Neuronal stem cell (in vitro differentiated cells): ENCODE results near the gene LIMS1.
"Not testable (repeated sequence)": the region's sequence is repeated elsewhere in the genome, so short reads cannot be mapped to it uniquely, and the experiment has no call there.

Experiments used
- DNase-seq: peaks from one replicate; pipeline ENCODE4 v3.0.0-alpha.2; 2013; ENCODE audit warnings: low spot score
- H2AFZ ChIP-seq: one replicate; pipeline ENCODE4 v1.6.1; 2013; ENCODE audit warnings: mild to moderate bottlenecking, low read length, inconsistent platforms
- H2AK5ac ChIP-seq: 2 replicates; pipeline ENCODE4 v1.6.1; 2013; ENCODE audit warnings: low read depth, mild to moderate bottlenecking, inconsistent platforms, low read length, moderate library complexity, mixed read lengths
- H2BK120ac ChIP-seq: 2 replicates; pipeline ENCODE4 v1.6.1; 2013; ENCODE audit warnings: low read depth, mild to moderate bottlenecking, inconsistent platforms, low read length, moderate library complexity, mixed read lengths
- H2BK12ac ChIP-seq: one replicate; pipeline ENCODE4 v1.6.1; 2013; ENCODE audit warnings: low read length, inconsistent platforms
- H2BK15ac ChIP-seq: 2 replicates; pipeline ENCODE4 v1.6.1; 2013; ENCODE audit warnings: mild to moderate bottlenecking, low read length, inconsistent platforms, mixed read lengths
- H2BK5ac ChIP-seq: one replicate; pipeline ENCODE4 v1.6.1; 2013; ENCODE audit warnings: inconsistent platforms, mild to moderate bottlenecking, low read length, moderate library complexity
- H3K14ac ChIP-seq: one replicate; pipeline ENCODE4 v1.6.1; 2013; ENCODE audit warnings: low read length, inconsistent platforms
- H3K18ac ChIP-seq: 2 replicates; pipeline ENCODE4 v1.6.1; 2013; ENCODE audit warnings: low read length, inconsistent platforms
- H3K23ac ChIP-seq: 2 replicates; pipeline ENCODE4 v1.6.1; 2013; ENCODE audit warnings: low read depth, mild to moderate bottlenecking, mixed read lengths, low read length, inconsistent platforms; ENCODE audit not compliant: poor library complexity
- H3K27ac ChIP-seq: replicated peaks from 3 replicates; pipeline ENCODE4 v1.5.1; 2013; ENCODE audit warnings: low read length, inconsistent platforms
- H3K27me3 ChIP-seq, 3 experiments: 2 replicates each; pipeline ENCODE4 v1.6.1; 2013; ENCODE audit warnings: low read length in 3 of 3, mild to moderate bottlenecking in 2 of 3, inconsistent platforms in 1 of 3, low read depth in 1 of 3, mixed read lengths in 1 of 3, moderate library complexity in 1 of 3; ENCODE audit not compliant: control insufficient read depth in 3 of 3, insufficient read depth in 3 of 3
- H3K36me3 ChIP-seq, 2 donors: replicated peaks in 1 of 2; 2 replicates each; pipeline ENCODE4 v1.6.1; 2013; ENCODE audit warnings: low read length in 2 of 2; ENCODE audit not compliant: control insufficient read depth in 2 of 2, insufficient read depth in 2 of 2
- H3K4ac ChIP-seq: 2 replicates; pipeline ENCODE4 v1.6.1; 2013; ENCODE audit warnings: inconsistent platforms, mild to moderate bottlenecking, low read length, moderate library complexity
- H3K4me1 ChIP-seq, 2 donors: 1 replicate in 1 of 2; 2 replicates in 1 of 2; pipeline ENCODE4 v1.6.1; 2013; ENCODE audit warnings: low read length in 2 of 2, low read depth in 1 of 2; ENCODE audit not compliant: control insufficient read depth in 2 of 2, insufficient read depth in 1 of 2
- H3K4me2 ChIP-seq: one replicate; pipeline ENCODE4 v1.6.1; 2013; ENCODE audit warnings: mild to moderate bottlenecking, low read length, inconsistent platforms; ENCODE audit not compliant: insufficient read depth, poor library complexity, severe bottlenecking
- H3K4me3 ChIP-seq, 2 donors: 2 replicates each; pipeline ENCODE4 v1.5.1; 2013; ENCODE audit warnings: low read length in 2 of 2, mild to moderate bottlenecking in 2 of 2, inconsistent platforms in 1 of 2, moderate library complexity in 1 of 2
- H3K79me1 ChIP-seq: one replicate; pipeline ENCODE4 v1.6.1; 2013; ENCODE audit warnings: low read depth, mild to moderate bottlenecking, inconsistent platforms, low read length, moderate library complexity
- H3K9ac ChIP-seq: one replicate; pipeline ENCODE4 v1.6.1; 2013; ENCODE audit warnings: mild to moderate bottlenecking, low read depth, low read length, inconsistent platforms; ENCODE audit not compliant: poor library complexity
- H3K9me3 ChIP-seq, 2 donors: replicated peaks in 1 of 2; 2 replicates each; pipeline versions ENCODE3 to v1.6.1; 2013; ENCODE audit warnings: low read length in 2 of 2, mild to moderate bottlenecking in 2 of 2, inconsistent platforms in 1 of 2, low read depth in 1 of 2, mixed read lengths in 1 of 2, moderate library complexity in 1 of 2; ENCODE audit not compliant: control insufficient read depth in 2 of 2, insufficient read depth in 1 of 2
- H4K8ac ChIP-seq: one replicate; pipeline ENCODE4 v1.6.1; 2013; ENCODE audit warnings: low read depth, mild to moderate bottlenecking, inconsistent platforms, low read length, moderate library complexity
- H4K91ac ChIP-seq: one replicate; pipeline ENCODE4 v1.6.1; 2013; ENCODE audit warnings: low read length, low read depth, mild to moderate bottlenecking, inconsistent platforms; ENCODE audit not compliant: poor library complexity
- WGBS, 2 donors: extraction: QIAGEN DNeasy Blood & Tissue Kit; methylation state at CpG; one replicate each; pipeline ENCODE4 v1.1.7; 2013; ENCODE audit warnings: missing lambda C conversion rate in 2 of 2, mixed read lengths in 1 of 2; ENCODE audit not compliant: insufficient read length in 2 of 2, insufficient replicate concordance in 1 of 2; ENCODE audit errors: extremely low coverage in 2 of 2; 5-methylcytosine and 5-hydroxymethylcytosine counted together

LIMS1 gene

DNA sequence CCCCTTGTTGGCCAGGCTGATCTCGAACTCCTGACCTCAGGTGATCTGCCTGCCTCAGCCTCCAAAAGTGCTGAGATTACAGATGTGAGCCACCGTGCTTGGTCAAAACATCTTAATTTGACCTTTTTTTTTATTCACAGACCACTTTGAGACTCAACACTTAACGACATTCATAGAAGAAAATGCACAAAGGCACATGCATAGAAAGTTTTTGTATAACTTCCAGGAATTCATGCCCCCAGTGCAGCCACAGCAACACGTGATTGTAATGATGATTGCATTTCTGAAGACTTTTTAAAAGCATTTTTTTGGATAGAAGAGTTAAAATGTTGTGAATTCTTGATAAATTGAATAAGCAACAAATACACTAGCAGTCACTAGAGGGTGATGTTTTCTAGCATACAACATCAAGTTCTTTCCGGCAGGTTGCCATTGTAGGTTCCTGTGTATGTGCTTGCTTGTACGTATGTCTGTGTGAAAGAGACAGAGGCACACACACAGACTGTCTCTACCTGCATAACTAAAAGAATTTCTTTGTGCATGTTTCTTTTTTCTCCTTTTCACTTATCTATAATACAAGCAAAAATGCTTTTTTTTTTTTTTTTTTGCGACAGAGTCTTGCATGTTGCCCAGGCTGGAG lies 63.0 kb downstream of the LIMS1 start:
- DNase-seq, H3K4me3 ChIP-seq, H3K27ac ChIP-seq, H3K18ac ChIP-seq, H3K79me1 ChIP-seq, H3K4me2 ChIP-seq, H2BK5ac ChIP-seq, H4K91ac ChIP-seq, H2AFZ ChIP-seq, H3K36me3 ChIP-seq, H3K23ac ChIP-seq, H2AK5ac ChIP-seq, H2BK120ac ChIP-seq, H3K9me3 ChIP-seq, H3K9ac ChIP-seq, H2BK15ac ChIP-seq, H3K14ac ChIP-seq, H3K4ac ChIP-seq, H4K8ac ChIP-seq, H2BK12ac ChIP-seq, H3K27me3 ChIP-seq: not testable (repeated sequence)
- H3K4me1 ChIP-seq: peaks cover 10 to 17% of the 10 kb centered on the region in 2 donors
- WGBS, 2 donors: no CpG with 5 or more reads among the region's 7 CpGs

DNA sequence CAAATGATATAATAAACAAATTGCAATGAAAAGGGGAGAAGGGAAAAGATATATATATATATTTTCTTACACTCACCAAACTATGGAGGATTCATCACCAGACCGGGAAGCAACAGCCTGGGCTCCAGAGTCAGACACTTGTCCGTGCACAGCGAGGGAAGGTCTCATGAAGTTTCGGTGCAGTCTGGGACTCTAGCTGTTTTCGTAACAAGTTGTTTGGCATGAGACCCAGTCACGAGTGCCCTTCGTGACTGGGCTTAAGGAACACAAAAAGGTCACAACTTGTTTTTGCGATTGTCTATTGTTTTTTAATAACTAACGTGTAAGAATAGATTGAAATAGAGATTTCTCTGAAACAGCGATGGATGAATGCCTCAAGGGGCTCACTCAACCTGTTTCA lies 66.9 kb downstream of the LIMS1 start:
- H2BK15ac ChIP-seq, H3K9me3 ChIP-seq, H3K79me1 ChIP-seq, H3K36me3 ChIP-seq, H4K8ac ChIP-seq, H3K27me3 ChIP-seq, H3K23ac ChIP-seq, DNase-seq, H3K4ac ChIP-seq, H2AFZ ChIP-seq, H2BK5ac ChIP-seq, H3K18ac ChIP-seq, H2AK5ac ChIP-seq, H3K14ac ChIP-seq, H3K4me2 ChIP-seq, H3K4me1 ChIP-seq, H4K91ac ChIP-seq, H3K4me3 ChIP-seq, H3K27ac ChIP-seq, H3K9ac ChIP-seq, H2BK120ac ChIP-seq, H2BK12ac ChIP-seq: not testable (repeated sequence)
- no CpG with 5 or more reads among the region's 10 CpGs for WGBS, 2 donors

DNA sequence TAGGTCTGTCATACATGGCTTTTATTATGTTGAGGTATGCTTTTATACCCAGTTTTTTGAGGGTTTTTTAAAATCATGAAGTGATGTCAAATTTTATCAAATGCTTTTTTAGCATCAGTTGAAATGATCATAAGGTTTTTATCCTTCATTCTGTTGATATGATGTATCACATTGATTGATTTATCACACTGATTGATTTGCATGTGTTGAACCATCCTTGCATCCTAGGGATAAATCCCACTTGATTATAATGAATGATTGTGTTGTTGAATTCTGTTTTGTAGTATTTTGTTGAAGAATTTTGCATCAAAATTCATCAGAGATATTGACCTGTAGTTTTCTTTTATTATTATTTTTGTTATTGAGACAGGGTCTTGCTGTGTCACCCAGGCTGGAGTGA lies 68.2 kb downstream of the LIMS1 start:
- Histone ChIP-seq H3K79me1 (no peaks in the 10 kb centered on the region), H3K4me1 (peaks cover 0 to 1% of the 10 kb centered on the region in 2 donors), H2BK120ac (no peak overlapping the region), H3K23ac (no peak overlapping the region), H2AK5ac (no peak overlapping the region), H2AFZ (no peak overlapping the region), H2BK15ac (no peak overlapping the region), H2BK5ac (no peak overlapping the region), H3K4me3 (no peak overlapping the region), H3K9ac (no peak overlapping the region), H3K36me3 (no peaks in the 10 kb centered on the region), H4K91ac (no peak overlapping the region), H3K18ac (no peak overlapping the region), H3K4ac (no peak overlapping the region), H3K14ac (no peak overlapping the region), H3K4me2 (no peak overlapping the region), H3K9me3 (peaks cover 0 to 4% of the 10 kb centered on the region in 2 donors), H3K27ac (no peak overlapping the region), H4K8ac (no peak overlapping the region), H2BK12ac (no peak overlapping the region), H3K27me3 (no peaks in the 10 kb centered on the region)
- DNase-seq: no peak

DNA sequence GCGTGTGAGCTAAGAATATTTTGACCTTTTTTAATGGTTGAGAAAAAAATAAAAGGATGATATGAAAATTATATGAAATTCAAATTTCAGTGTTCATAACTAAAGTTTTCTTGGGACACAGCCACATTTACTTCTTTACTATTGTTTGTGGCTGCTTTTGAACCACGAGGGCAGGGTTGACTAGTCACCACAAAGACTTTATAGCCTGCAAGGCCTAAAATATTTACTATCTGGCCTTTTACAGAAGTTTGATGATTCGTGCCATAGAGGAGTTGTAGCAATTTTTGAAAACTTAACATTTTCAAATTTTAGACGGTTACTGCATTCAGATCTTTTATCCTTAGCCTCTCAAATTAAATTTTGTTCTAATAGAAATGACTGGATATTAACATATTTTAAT lies 69.9 kb downstream of the LIMS1 start:
- no peak overlapping the region for H3K4me2 ChIP-seq
- H4K91ac ChIP-seq: no peak overlapping the region
- H3K9ac ChIP-seq: no peak overlapping the region
- no peak overlapping the region for H3K4me3 ChIP-seq
- H3K36me3 ChIP-seq: no peaks in the 10 kb centered on the region
- no peaks in the 10 kb centered on the region for H3K79me1 ChIP-seq
- no peaks in the 10 kb centered on the region for H3K27me3 ChIP-seq
- H2AK5ac ChIP-seq: no peak overlapping the region
- H3K9me3 ChIP-seq: peaks cover 0 to 4% of the 10 kb centered on the region in 2 donors
- H3K18ac ChIP-seq: no peak overlapping the region
- no peak overlapping the region for H4K8ac ChIP-seq
- H3K14ac ChIP-seq: no peak overlapping the region
- no peak for DNase-seq
- H2BK120ac ChIP-seq: no peak overlapping the region
- H2AFZ ChIP-seq: no peak overlapping the region
- H2BK5ac ChIP-seq: no peak overlapping the region
- peaks cover 0 to 1% of the 10 kb centered on the region in 2 donors for H3K4me1 ChIP-seq
- H2BK12ac ChIP-seq: no peak overlapping the region
- no peak overlapping the region for H2BK15ac ChIP-seq
- WGBS, 2 donors: no CpG with 5 or more reads among the region's 4 CpGs
- H3K23ac ChIP-seq: no peak overlapping the region
- no peak overlapping the region for H3K4ac ChIP-seq
- no peak overlapping the region for H3K27ac ChIP-seq
